Endothelial cell (in vitro differentiated cells): ENCODE data around the gene TNIP3. TPM values are rescaled to one million over a fixed set of nuclear protein-coding genes. Genes with fewer than 3 reads are reported as not detected.

ENCODE experiments used
- DNase-seq: peaks from one replicate; pipeline ENCODE4 v3.0.0; 2021; ENCODE audit warnings: low spot score
- H3K27ac Mint-ChIP-seq: one replicate; pipeline ENCODE4 v1.8.0; 2021; ENCODE audit warnings: mixed read lengths, inconsistent platforms; ENCODE audit not compliant: unreplicated experiment
- H3K27me3 Mint-ChIP-seq: one replicate; pipeline ENCODE4 v1.8.0; 2021; ENCODE audit warnings: mild to moderate bottlenecking, moderate library complexity, mixed read lengths, inconsistent platforms; ENCODE audit not compliant: unreplicated experiment
- H3K36me3 Mint-ChIP-seq: one replicate; pipeline ENCODE4 v1.8.0; 2021; ENCODE audit warnings: mild to moderate bottlenecking, low read depth, mixed read lengths, inconsistent platforms; ENCODE audit not compliant: unreplicated experiment
- H3K4me1 Mint-ChIP-seq: one replicate; pipeline ENCODE4 v1.8.0; 2021; ENCODE audit warnings: mild to moderate bottlenecking, mixed read lengths, inconsistent platforms; ENCODE audit not compliant: unreplicated experiment
- H3K4me3 Mint-ChIP-seq: one replicate; pipeline ENCODE4 v1.8.0; 2021; ENCODE audit warnings: mild to moderate bottlenecking, mixed read lengths, inconsistent platforms; ENCODE audit not compliant: unreplicated experiment
- H3K9me3 Mint-ChIP-seq: one replicate; pipeline ENCODE4 v1.8.0; 2021; ENCODE audit warnings: mixed read lengths, inconsistent platforms; ENCODE audit not compliant: unreplicated experiment
- total RNA-seq: library from RNA; stranded (reverse); fragmentation: NEBNext Ultra II Directional; extraction: Animal tissue kit (Norgen Biotek cat#: 25700); gene quantifications from one replicate; pipeline ENCODE4 v1.2.1, GENCODE V29; 2021; ENCODE audit not compliant: unreplicated experiment
- TF ChIP-seq, protein P1 (sequence below): fragments of 200-600 bp; sonication (generic); IDR thresholded peaks from one replicate; pipeline ENCODE4 v1.5.0; 2021; ENCODE audit warnings: antibody characterized with exemption; ENCODE audit not compliant: unreplicated experiment

Gene TNIP3
- total RNA-seq, 1 donor from 2014 or later, result 4.0 TPM

GRCh38 chr4:121192013-121192412 is 27.9 kb upstream of the TNIP3 start:
- H3K9me3 Mint-ChIP-seq, result no peaks in the 10 kb centered on the region
- H3K4me1 Mint-ChIP-seq, result no peaks in the 10 kb centered on the region
- no peak overlapping the region for H3K27ac Mint-ChIP-seq
- peaks cover 1% of the 10 kb centered on the region for H3K27me3 Mint-ChIP-seq
- no peak overlapping the region for H3K4me3 Mint-ChIP-seq
- DNase-seq, result no peak
- TF ChIP-seq, protein P1, sequence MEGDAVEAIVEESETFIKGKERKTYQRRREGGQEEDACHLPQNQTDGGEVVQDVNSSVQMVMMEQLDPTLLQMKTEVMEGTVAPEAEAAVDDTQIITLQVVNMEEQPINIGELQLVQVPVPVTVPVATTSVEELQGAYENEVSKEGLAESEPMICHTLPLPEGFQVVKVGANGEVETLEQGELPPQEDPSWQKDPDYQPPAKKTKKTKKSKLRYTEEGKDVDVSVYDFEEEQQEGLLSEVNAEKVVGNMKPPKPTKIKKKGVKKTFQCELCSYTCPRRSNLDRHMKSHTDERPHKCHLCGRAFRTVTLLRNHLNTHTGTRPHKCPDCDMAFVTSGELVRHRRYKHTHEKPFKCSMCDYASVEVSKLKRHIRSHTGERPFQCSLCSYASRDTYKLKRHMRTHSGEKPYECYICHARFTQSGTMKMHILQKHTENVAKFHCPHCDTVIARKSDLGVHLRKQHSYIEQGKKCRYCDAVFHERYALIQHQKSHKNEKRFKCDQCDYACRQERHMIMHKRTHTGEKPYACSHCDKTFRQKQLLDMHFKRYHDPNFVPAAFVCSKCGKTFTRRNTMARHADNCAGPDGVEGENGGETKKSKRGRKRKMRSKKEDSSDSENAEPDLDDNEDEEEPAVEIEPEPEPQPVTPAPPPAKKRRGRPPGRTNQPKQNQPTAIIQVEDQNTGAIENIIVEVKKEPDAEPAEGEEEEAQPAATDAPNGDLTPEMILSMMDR, result no peak
- H3K36me3 Mint-ChIP-seq, result no peaks in the 10 kb centered on the region

GRCh38 chr4:121191361-121191760 is 27.2 kb upstream of the TNIP3 start:
- Mint-ChIP-seq H3K9me3 (no peaks in the 10 kb centered on the region), H3K27me3 (peaks cover 1% of the 10 kb centered on the region), H3K4me1 (no peaks in the 10 kb centered on the region), H3K36me3 (no peaks in the 10 kb centered on the region), H3K27ac (no peak overlapping the region), H3K4me3 (no peak overlapping the region)
- DNase-seq, result no peak
- TF ChIP-seq, protein P1, result no peak

DNA sequence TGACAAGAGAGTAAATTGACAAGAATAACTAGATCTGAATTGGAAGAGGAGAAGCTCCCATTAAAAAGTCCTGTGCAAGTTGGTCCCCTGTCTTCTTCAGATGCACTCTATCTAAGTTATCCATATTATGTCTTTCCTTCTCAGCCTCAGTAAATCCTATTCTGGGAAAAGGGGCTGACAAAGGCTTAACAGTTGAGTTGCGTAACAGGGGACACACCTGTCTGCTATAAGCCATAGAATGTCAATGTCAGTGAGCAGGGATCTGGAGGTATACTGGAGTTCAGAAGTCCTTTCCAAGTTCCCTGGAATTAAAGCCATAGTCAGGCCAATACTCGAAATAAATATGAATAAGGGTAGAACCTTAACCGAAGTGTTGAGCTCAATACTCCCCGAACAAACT is 26.3 kb upstream of the TNIP3 start:
- Mint-ChIP-seq H3K27me3 (peaks cover 3% of the 10 kb centered on the region), H3K4me3 (no peak overlapping the region), H3K27ac (no peak overlapping the region), H3K9me3 (no peaks in the 10 kb centered on the region), H3K4me1 (no peaks in the 10 kb centered on the region), H3K36me3 (no peaks in the 10 kb centered on the region)
- TF ChIP-seq, protein P1, result no peak
- no peak for DNase-seq

DNA sequence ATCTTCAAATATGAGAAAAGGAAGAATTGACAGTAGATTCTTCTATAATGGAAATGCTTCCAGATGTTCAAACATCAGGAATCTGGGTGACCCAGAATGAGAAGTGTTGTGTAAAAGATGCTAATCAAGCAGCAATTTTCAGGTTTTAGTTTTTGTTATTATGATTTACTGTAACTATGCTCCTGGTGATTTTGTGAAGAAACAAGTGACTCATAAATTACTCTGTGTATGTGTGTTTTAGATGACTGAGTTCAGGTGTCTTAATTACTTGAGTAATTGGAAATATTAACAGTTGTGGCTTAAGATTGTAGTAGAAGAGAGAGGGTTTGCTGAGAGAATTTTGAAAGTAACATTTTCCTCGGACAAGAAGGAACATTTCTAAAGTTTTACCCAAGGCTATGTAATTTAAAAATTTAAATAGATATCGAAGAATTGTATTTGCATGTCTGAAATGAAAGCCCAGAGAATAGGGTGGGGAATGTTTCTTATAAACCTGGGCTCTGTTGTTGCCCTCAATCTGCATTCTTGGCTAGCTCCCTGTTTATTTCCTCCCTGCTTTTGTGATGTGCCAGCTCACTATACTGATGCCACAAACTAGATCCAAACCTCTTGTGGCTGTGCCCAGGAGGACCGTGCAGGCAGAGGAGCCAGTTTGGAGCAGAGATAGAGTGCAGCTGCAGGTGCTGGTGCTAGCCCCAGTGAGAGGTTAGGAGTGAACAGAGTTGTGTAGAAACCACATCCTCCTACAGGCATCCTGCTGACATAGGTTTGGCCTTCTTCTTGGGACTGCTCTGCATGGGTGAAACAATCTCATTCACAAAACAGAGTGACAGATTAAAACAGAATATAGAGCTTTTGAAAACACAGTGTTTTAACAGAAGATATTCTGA is 25.4 kb upstream of the TNIP3 start:
- no peaks in the 10 kb centered on the region for H3K4me1 Mint-ChIP-seq
- TF ChIP-seq, protein P1, result no peak
- H3K27ac Mint-ChIP-seq, result no peak overlapping the region
- peaks cover 3% of the 10 kb centered on the region for H3K27me3 Mint-ChIP-seq
- H3K4me3 Mint-ChIP-seq, result no peak overlapping the region
- no peak for DNase-seq
- H3K36me3 Mint-ChIP-seq, result no peaks in the 10 kb centered on the region
- no peaks in the 10 kb centered on the region for H3K9me3 Mint-ChIP-seq

GRCh38 chr4:121187206-121187605 is 23.1 kb upstream of the TNIP3 start:
- Mint-ChIP-seq H3K4me3 (no peak overlapping the region), H3K9me3 (no peaks in the 10 kb centered on the region), H3K4me1 (no peaks in the 10 kb centered on the region), H3K27ac (no peak overlapping the region), H3K36me3 (no peaks in the 10 kb centered on the region), H3K27me3 (peaks cover 3% of the 10 kb centered on the region)
- DNase-seq, result no peak
- TF ChIP-seq, protein P1, result no peak
